Articular chondrocyte of knee joint (primary cell): ENCODE measurements around the gene CCND3. TPM values are rescaled to one million over a fixed set of nuclear protein-coding genes. Genes with fewer than 3 reads are reported as not detected.

Experiments
- small RNA-seq: library from RNA; depleted of rRNA; stranded (forward); fragments of <200 nt; gene quantifications from one replicate; pipeline ENCODE3, GENCODE V24; 2012
- total RNA-seq: library from RNA; depleted of rRNA; stranded (reverse); fragments of >200 nt; gene quantifications from 2 replicates; pipeline ENCODE4 v1.2.3, GENCODE V29; 2012

The CCND3 gene
- total RNA-seq, result 24.8 and 28.9 TPM in 2 replicates

DNA sequence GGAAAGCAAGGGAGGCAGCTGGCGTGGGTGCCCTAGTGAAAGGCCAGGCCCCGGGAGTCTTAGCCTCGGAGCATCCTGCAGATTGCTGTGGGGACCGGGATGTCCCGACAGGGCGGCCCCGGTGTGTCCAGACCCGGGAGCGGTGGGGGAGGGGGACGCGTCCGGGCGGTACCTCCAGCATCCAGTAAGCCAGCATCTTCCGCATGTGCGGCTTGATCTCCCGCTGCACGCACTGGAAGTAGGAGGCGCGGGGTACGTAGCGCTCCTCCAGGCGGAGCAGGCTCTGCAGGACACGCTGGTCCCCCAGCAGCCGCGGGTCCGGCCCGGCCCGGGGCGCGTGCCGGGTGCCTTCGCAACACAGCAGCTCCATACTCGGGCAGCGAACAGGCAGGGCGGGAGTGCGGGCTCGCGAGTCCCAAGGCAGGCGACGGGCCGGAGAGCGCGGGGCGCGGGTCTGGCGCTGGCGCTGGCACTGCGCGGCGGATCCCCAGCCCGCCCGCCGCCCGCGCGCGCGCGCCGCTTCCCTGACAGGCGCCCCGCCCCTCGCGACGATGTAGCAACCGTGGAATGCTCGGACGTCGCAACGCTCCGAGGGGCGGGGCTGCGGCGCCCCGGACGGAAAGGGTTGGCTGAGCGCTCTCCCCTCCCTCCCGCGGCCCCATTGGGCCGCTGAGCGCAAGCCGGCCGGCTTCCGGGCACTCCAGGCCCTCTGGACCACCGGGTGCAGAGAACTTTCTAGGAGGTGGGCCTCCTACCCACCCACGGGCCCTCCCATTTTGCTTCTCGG lies at the start of gene CCND3:
TSS of gene CCND3 (minus strand) at position 529 of the 787 bp plus-strand sequence. CDS start at position 370, 159 bp downstream.

GRCh38 chr6:41920921-41921711 lies 20.5 kb downstream of the CCND3 start, which contains the start of the genes BYSL and MED20:
Gene BYSL (plus strand): TSS chr6:41921499. CDS start chr6:41921563, 64 bp downstream.
Gene MED20 (minus strand): TSS chr6:41921139. CDS start chr6:41921018, 121 bp downstream.

GRCh38 chr6:41895300-41896233 lies 46.0 kb downstream of the CCND3 start, which contains the start of gene USP49:
Gene USP49 (minus strand): TSS chr6:41895375. CDS start chr6:41806983, 88,392 bp downstream.

Small RNA genes lying within 50 kb of the gene (small RNA-seq; reads per million reads assigned to genes)
- gene RF00019, result not detected

Other genes with a start within 250 kb of the CCND3 start
- gene TFEB, start 206.2 kb downstream of the CCND3 start, total RNA-seq, result 4.4 and 4.5 TPM in 2 replicates
- gene PGC, start 194.4 kb downstream of the CCND3 start, total RNA-seq, result not detected in 2 replicates
- 1.6 TPM in 2 replicates for gene FRS3, start 161.9 kb downstream of the CCND3 start, total RNA-seq
- 0.65 TPM in 1 of 2 replicates, not detected in the other for gene PRICKLE4, start 161.0 kb downstream of the CCND3 start, total RNA-seq
- gene TOMM6, start 154.1 kb downstream of the CCND3 start, total RNA-seq, result 77.0 and 93.5 TPM in 2 replicates
- 3.5 and 5.1 TPM in 2 replicates for gene USP49, start 46.4 kb downstream of the CCND3 start, total RNA-seq
- gene MED20, start 20.7 kb downstream of the CCND3 start, total RNA-seq, result 28.6 and 34.6 TPM in 2 replicates
- 9.0 and 12.3 TPM in 2 replicates for gene BYSL, start 20.3 kb downstream of the CCND3 start, total RNA-seq
- 13.3 and 15.0 TPM in 2 replicates for gene TAF8, start 108.7 kb upstream of the CCND3 start, total RNA-seq
- gene C6orf132, start 200.8 kb upstream of the CCND3 start, total RNA-seq, result 3.2 and 3.8 TPM in 2 replicates
- 0.11 TPM in 1 of 2 replicates, not detected in the other for gene GUCA1A, start 231.6 kb upstream of the CCND3 start, total RNA-seq